ENCODE data around the gene CEP112. TPM values are rescaled to one million over a fixed set of nuclear protein-coding genes. Genes with fewer than 3 reads are reported as not detected.

Gene CEP112
- total and polyA plus RNA-seq, 9 of the 15 experiments (the other 6 are each of a cell fraction or from before 2014, with no cell fraction given) = 0.84 TPM; not detected in 8

DNA sequence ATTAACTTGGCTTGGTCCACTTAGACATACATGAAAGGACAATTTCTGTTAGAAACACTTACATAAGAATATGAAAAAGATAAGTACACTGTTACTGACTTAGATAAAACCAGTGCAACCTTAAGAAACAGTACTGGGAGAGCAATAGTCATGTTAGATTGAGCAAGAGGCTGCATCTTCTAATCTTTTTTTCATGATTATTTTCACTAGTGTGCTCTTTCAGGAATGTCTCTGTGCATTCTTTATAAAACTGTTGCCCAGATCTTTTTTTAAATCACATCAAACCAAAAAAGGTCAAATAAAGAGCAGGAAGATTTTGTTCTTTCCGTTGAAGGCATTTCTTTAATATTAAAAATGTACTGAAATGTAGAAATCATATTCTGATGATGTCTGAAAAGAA, 529.7 kb downstream of the CEP112 start:
- BruUV-seq (replicated peaks) = no TSS peak
- intact Hi-C loops (cut with micrococcal nuclease) = no loop called here
- Histone ChIP-seq H3K9ac (ENCODE audit: insufficient read depth in 1 of 2, low read depth in 2 of 2, low read length in 2 of 2) (no peak overlapping the region), H3K4me3 (no peak overlapping the region), H3K79me2 (ENCODE audit: control insufficient read depth, insufficient read depth, low read length) (no peaks in the 10 kb centered on the region), H3K9me3 (replicated peaks; ENCODE audit: control insufficient read depth, insufficient read depth, low read depth, low read length) (no peaks in the 10 kb centered on the region), H3K36me3 (ENCODE audit: control insufficient read depth, insufficient read depth, low read length) (no peaks in the 10 kb centered on the region), H3K27ac (ENCODE audit: extremely low read depth, low read depth, low read length) (no peak overlapping the region), H2AFZ (ENCODE audit: low read depth, low read length) (no peak overlapping the region), H3K4me1 (replicated peaks in 1 of 2; ENCODE audit: control insufficient read depth in 2 of 2, insufficient read depth in 2 of 2, low read length in 2 of 2) (peaks cover 0 to 7% of the 10 kb centered on the region in 2 experiments; a peak in 2 of 5 replicates), H3K27me3 (ENCODE audit: control insufficient read depth in 2 of 2, insufficient read depth in 2 of 2, low read length in 2 of 2) (no peaks in the 10 kb centered on the region; a peak in 1 of 5 replicates), H4K20me1 (replicated peaks; ENCODE audit: control insufficient read depth, insufficient read depth, low read length) (no peaks in the 10 kb centered on the region), H3K4me2 (ENCODE audit: insufficient read depth, low read length) (no peak overlapping the region), H3K9me1 (ENCODE audit: control insufficient read depth, insufficient read depth, low read length) (no peaks in the 10 kb centered on the region)
- DNase-seq (ENCODE audit: extremely low read depth in 1 of 4, low spot score in 3 of 4) (no peak), ATAC-seq (no peak), FAIRE-seq (no peak)
- no peak for TF ChIP-seq FOXM1 (IDR thresholded peaks at IDR 0.05; ENCODE audit: low read depth)
- no peak for TF ChIP-seq FOXM1 (CRISPR knock-in tag; IDR thresholded peaks at IDR 0.05; ENCODE audit: low read depth)
- TF ChIP-seq ZNF384 (IDR thresholded peaks at IDR 0.05; ENCODE audit: low read depth, low read length) = no peak
- no peak for TF ChIP-seq MEF2A (IDR thresholded peaks at IDR 0.05; ENCODE audit: control insufficient read depth, low read depth, low read length)
- TF ChIP-seq BMI1 (IDR thresholded peaks at IDR 0.05; ENCODE audit: low read length) = no peak
- no peak for TF ChIP-seq HOXB6 (CRISPR knock-in tag; IDR thresholded peaks at IDR 0.05; ENCODE audit: borderline replicate concordance)
- TF ChIP-seq CBFB (CRISPR knock-in tag; IDR thresholded peaks at IDR 0.05) = no peak
- TF ChIP-seq ZNF239 (CRISPR knock-in tag; IDR thresholded peaks at IDR 0.05) = no peak
- TF ChIP-seq JUND (IDR thresholded peaks at IDR 0.05; ENCODE audit: borderline replicate concordance, low read depth, low read length) = no peak
- no peak for TF ChIP-seq JUND (tag; IDR thresholded peaks at IDR 0.05; ENCODE audit: borderline replicate concordance, low read depth, low read length)
- no peak for TF ChIP-seq YY1 (IDR thresholded peaks at IDR 0.05; ENCODE audit: borderline replicate concordance in 1 of 3, control insufficient read depth in 1 of 3, extremely low read depth in 1 of 3, insufficient read depth in 3 of 3, insufficient read length in 1 of 3, insufficient replicate concordance in 2 of 3, low read depth in 1 of 3, low read length in 2 of 3)
- TF ChIP-seq ZBTB8A (IDR thresholded peaks at IDR 0.05; ENCODE audit: partially characterized antibody) = no peak
- TF ChIP-seq, protein P1, sequence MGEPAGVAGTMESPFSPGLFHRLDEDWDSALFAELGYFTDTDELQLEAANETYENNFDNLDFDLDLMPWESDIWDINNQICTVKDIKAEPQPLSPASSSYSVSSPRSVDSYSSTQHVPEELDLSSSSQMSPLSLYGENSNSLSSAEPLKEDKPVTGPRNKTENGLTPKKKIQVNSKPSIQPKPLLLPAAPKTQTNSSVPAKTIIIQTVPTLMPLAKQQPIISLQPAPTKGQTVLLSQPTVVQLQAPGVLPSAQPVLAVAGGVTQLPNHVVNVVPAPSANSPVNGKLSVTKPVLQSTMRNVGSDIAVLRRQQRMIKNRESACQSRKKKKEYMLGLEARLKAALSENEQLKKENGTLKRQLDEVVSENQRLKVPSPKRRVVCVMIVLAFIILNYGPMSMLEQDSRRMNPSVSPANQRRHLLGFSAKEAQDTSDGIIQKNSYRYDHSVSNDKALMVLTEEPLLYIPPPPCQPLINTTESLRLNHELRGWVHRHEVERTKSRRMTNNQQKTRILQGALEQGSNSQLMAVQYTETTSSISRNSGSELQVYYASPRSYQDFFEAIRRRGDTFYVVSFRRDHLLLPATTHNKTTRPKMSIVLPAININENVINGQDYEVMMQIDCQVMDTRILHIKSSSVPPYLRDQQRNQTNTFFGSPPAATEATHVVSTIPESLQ (CRISPR knock-in tag; IDR thresholded peaks at IDR 0.05) = no peak
- TF ChIP-seq, protein P2, sequence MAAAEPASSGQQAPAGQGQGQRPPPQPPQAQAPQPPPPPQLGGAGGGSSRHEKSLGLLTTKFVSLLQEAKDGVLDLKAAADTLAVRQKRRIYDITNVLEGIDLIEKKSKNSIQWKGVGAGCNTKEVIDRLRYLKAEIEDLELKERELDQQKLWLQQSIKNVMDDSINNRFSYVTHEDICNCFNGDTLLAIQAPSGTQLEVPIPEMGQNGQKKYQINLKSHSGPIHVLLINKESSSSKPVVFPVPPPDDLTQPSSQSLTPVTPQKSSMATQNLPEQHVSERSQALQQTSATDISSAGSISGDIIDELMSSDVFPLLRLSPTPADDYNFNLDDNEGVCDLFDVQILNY (CRISPR knock-in tag; IDR thresholded peaks at IDR 0.05) = no peak
- CTCF ChIA-PET (ENCODE audit: low intra/inter-chr PET ratio) = no interaction called here
- in situ Hi-C loops (cut with MboI) = no loop called here
- POLR2A ChIA-PET = no interaction called here
- WGBS (ENCODE audit: insufficient coverage, low coverage, missing lambda C conversion rate) = 0% methylated on average over 1 of the region's 1 CpG
